HepG2 (cell line): Measurements from ENCODE around the gene CLMP. TPM values are rescaled to one million over a fixed set of nuclear protein-coding genes. Genes with fewer than 3 reads are reported as not detected.
A peak's percentile ranks its signal among the peaks of the same experiment; 100 is the strongest.

Experiments used
- AKAP8 ChIP-seq: sonication (generic); formaldehyde crosslinking; IDR thresholded peaks from 2 replicates; pipeline ENCODE4 v1.5.1; 2020; ENCODE audit warnings: mild to moderate bottlenecking, missing genetic modification reagents
- DZIP1 ChIP-seq: sonication (generic); formaldehyde crosslinking; IDR thresholded peaks from 2 replicates; pipeline ENCODE4 v1.5.0; 2020; ENCODE audit warnings: mild to moderate bottlenecking, missing genetic modification reagents
- E2F5 ChIP-seq: sonication (generic); formaldehyde crosslinking; conservative IDR thresholded peaks from 2 replicates; pipeline ENCODE4 v1.4.0; 2020; ENCODE audit warnings: missing genetic modification reagents
- EP300 ChIP-seq, 3 experiments: sonication (generic) in 1 of 3; formaldehyde crosslinking in 1 of 3; IDR thresholded peaks; 2 replicates each; pipeline versions ENCODE4 v1.5.1 to v1.6.1; 2011 to 2020; ENCODE audit warnings: low read depth in 2 of 3, low read length in 2 of 3, borderline replicate concordance in 1 of 3, improper control_type of control experiment in 1 of 3, mild to moderate bottlenecking in 1 of 3, missing genetic modification reagents in 1 of 3, moderate library complexity in 1 of 3
- NFRKB ChIP-seq: fragments of 450-650 bp; IDR thresholded peaks from 2 replicates; pipeline ENCODE4 v1.6.1; 2017
- NRL ChIP-seq: sonication (generic); formaldehyde crosslinking; IDR thresholded peaks from 2 replicates; pipeline ENCODE4 v1.5.0; 2020; ENCODE audit warnings: missing genetic modification reagents, mild to moderate bottlenecking, moderate library complexity, borderline replicate concordance
- PHF20 ChIP-seq: sonication (generic); formaldehyde crosslinking; IDR thresholded peaks from 2 replicates; pipeline ENCODE4 v1.5.0; 2020; ENCODE audit warnings: mild to moderate bottlenecking, missing genetic modification reagents
- SP5 ChIP-seq: IDR thresholded peaks from 2 replicates; pipeline ENCODE4 v1.6.1; 2016; ENCODE audit warnings: low read depth, borderline replicate concordance
- U2AF1 ChIP-seq: fragments of 200-400 bp; formaldehyde crosslinking; optimal IDR thresholded peaks from 2 replicates; pipeline ENCODE3; 2017; ENCODE audit warnings: mild to moderate bottlenecking, low read depth, low read length
- ZBED4 ChIP-seq: sonication (generic); formaldehyde crosslinking; IDR thresholded peaks from 2 replicates; pipeline ENCODE4 v1.4.0; 2020; ENCODE audit warnings: missing genetic modification reagents, borderline replicate concordance
- ZBTB21 ChIP-seq: sonication (generic); formaldehyde crosslinking; IDR thresholded peaks from 2 replicates; pipeline ENCODE4 v1.4.0; 2020; ENCODE audit warnings: missing genetic modification reagents
- ZKSCAN5 ChIP-seq: sonication (generic); formaldehyde crosslinking; IDR thresholded peaks from 2 replicates; pipeline ENCODE4 v1.5.1; 2020; ENCODE audit warnings: mild to moderate bottlenecking, missing genetic modification reagents
- ZNF280B ChIP-seq: sonication (generic); formaldehyde crosslinking; IDR thresholded peaks from 2 replicates; pipeline ENCODE4 v1.5.0; 2020; ENCODE audit warnings: missing genetic modification reagents, mild to moderate bottlenecking, borderline replicate concordance
- ZNF282 ChIP-seq: fragments of 450-650 bp; IDR thresholded peaks from 2 replicates; pipeline ENCODE4 v1.6.1; 2018; ENCODE audit not compliant: partially characterized antibody
- ZNF34 ChIP-seq: sonication (generic); formaldehyde crosslinking; IDR thresholded peaks from 2 replicates; pipeline ENCODE4 v1.4.0; 2020; ENCODE audit warnings: mild to moderate bottlenecking, missing genetic modification reagents, borderline replicate concordance
- ZNF615 ChIP-seq: sonication (generic); formaldehyde crosslinking; IDR thresholded peaks from 2 replicates; pipeline ENCODE4 v1.5.0; 2020; ENCODE audit warnings: mild to moderate bottlenecking, missing genetic modification reagents, borderline replicate concordance
- ZNF639 ChIP-seq: conservative IDR thresholded peaks from 2 replicates; pipeline ENCODE4 v1.6.1; 2018; ENCODE audit warnings: missing genetic modification reagents
- polyA plus RNA-seq, 8 experiments: library from polyadenylated mRNA; depleted of rRNA in 3 of 8; stranded (reverse) in 7 of 8; unstranded in 1 of 8; fragments of >200 nt; fragmentation: Illumina TruSeq in 4 of 8; extraction: Trizol in 4 of 8; gene quantifications; 2 replicates each; pipeline versions ENCODE4 v1.2.1 to v1.2.3, GENCODE V29; 2011 to 2016; ENCODE audit warnings: low read depth in 4 of 8, missing spikeins in 1 of 8, mixed read lengths in 1 of 8; ENCODE audit not compliant: insufficient read depth in 1 of 8
- total RNA-seq, 5 experiments: library from RNA; depleted of rRNA; stranded (reverse); fragments of >200 nt; fragmentation: Illumina TruSeq; extraction: Trizol; gene quantifications; 2 replicates each; pipeline ENCODE4 v1.2.3, GENCODE V29; 2016; ENCODE audit warnings: low read depth in 1 of 5

Gene CLMP
- total and polyA plus RNA-seq, 2 of the 13 experiments (the other 11 are each of a cell fraction or from before 2014, with no cell fraction given) = not detected

GRCh38 chr11:123062158-123062891 lies 132.7 kb downstream of the CLMP start (continued):
- TF ChIP-seq SP5 (CRISPR knock-in tag) = peak; percentile 82; the same call in 1 of the 2 replicates
- no peak for TF ChIP-seq ZNF280B (CRISPR knock-in tag)
- no peak; the same call in 1 of the 2 replicates for TF ChIP-seq ZNF615 (CRISPR knock-in tag)
- no peak for TF ChIP-seq ZNF282
- no peak; the same call in 1 of the 2 replicates for TF ChIP-seq ZNF639 (CRISPR knock-in tag)
- no peak for TF ChIP-seq ZNF34 (CRISPR knock-in tag)
- 0 out of 2 replicates have a peak, but pooled peaks have one; percentile 15 for TF ChIP-seq AKAP8 (CRISPR knock-in tag)
- no peak for TF ChIP-seq ZBTB21 (CRISPR knock-in tag)
- peak; percentile 42; the same call in 1 of the 2 replicates for TF ChIP-seq PHF20
- TF ChIP-seq ZKSCAN5 (CRISPR knock-in tag) = no peak
- TF ChIP-seq U2AF1 = peak; percentile 7
- 0 out of 2 replicates have a peak, but pooled peaks have one; percentile 48 for TF ChIP-seq E2F5 (CRISPR knock-in tag)
- no peak; the same call in 1 of the 2 replicates for TF ChIP-seq ZBED4 (CRISPR knock-in tag)
- peak; percentile 97 for TF ChIP-seq NFRKB
- peak in 1 of 2 experiments; percentile 73; a peak in 2 of 4 replicates for TF ChIP-seq EP300 (IDR thresholded peaks at IDR 0.05; ENCODE audit: low read depth in 2 of 2, low read length in 2 of 2)
- TF ChIP-seq EP300 (CRISPR knock-in tag; IDR thresholded peaks at IDR 0.05; ENCODE audit: borderline replicate concordance) = no peak
- TF ChIP-seq DZIP1 (CRISPR knock-in tag) = 0 out of 2 replicates have a peak, but pooled peaks have one; percentile 28
- no peak; the same call in none of the 2 replicates for TF ChIP-seq NRL (CRISPR knock-in tag)
